Lower lobe of right lung (tissue), 2 donors: ENCODE results near the gene SVBP. TPM values are rescaled to one million over a fixed set of nuclear protein-coding genes. Genes with fewer than 3 reads are reported as not detected.

Experiments used
- ATAC-seq, 2 donors: fragments of 200-7000 bp; cut with Tn5 transposase; one replicate each; pipeline ENCODE4 v1.9.1; 2020 to 2022; ENCODE audit warnings: mild to moderate bottlenecking in 2 of 2, moderate library complexity in 2 of 2
- DNase-seq: peaks from one replicate; pipeline ENCODE4 v3.0.0-alpha.2; 2020
- H3K27ac ChIP-seq: fragments of 200-600 bp; one replicate; pipeline ENCODE4 v1.8.0; 2022
- H3K27me3 ChIP-seq: fragments of 200-600 bp; one replicate; pipeline ENCODE4 v1.8.0; 2022; ENCODE audit warnings: low read depth
- H3K36me3 ChIP-seq: fragments of 200-600 bp; one replicate; pipeline ENCODE4 v1.8.0; 2022; ENCODE audit warnings: mild to moderate bottlenecking
- H3K4me1 ChIP-seq: fragments of 200-600 bp; one replicate; pipeline ENCODE4 v1.8.0; 2022
- H3K4me3 ChIP-seq: fragments of 200-600 bp; one replicate; pipeline ENCODE4 v1.8.0; 2022; ENCODE audit warnings: mild to moderate bottlenecking
- H3K9me3 ChIP-seq: fragments of 200-600 bp; one replicate; pipeline ENCODE4 v1.8.0; 2022
- intact Hi-C: fragments of 100-400 bp; cut with DNase I; formaldehyde crosslinking; loops from one replicate; pipeline ENCODE4 v1.11.0; 2022
- total RNA-seq: library from RNA; stranded (reverse); fragmentation: NEBNext Ultra II Directional; extraction: Animal tissue kit (Norgen Biotek cat#: 25700); gene quantifications from one replicate; pipeline ENCODE4 v1.2.1, GENCODE V29; 2021
- TF ChIP-seq, protein P1 (sequence below): fragments of 200-600 bp; IDR thresholded peaks from one replicate; pipeline ENCODE4 v1.8.0; 2022; ENCODE audit warnings: antibody characterized with exemption, mild to moderate bottlenecking
- donor health status: DM: no; HTN: yes; CAD: no; lungs with severe emphysema.

The SVBP gene
- total RNA-seq, 1 donor from 2014 or later = 20.8 TPM

DNA sequence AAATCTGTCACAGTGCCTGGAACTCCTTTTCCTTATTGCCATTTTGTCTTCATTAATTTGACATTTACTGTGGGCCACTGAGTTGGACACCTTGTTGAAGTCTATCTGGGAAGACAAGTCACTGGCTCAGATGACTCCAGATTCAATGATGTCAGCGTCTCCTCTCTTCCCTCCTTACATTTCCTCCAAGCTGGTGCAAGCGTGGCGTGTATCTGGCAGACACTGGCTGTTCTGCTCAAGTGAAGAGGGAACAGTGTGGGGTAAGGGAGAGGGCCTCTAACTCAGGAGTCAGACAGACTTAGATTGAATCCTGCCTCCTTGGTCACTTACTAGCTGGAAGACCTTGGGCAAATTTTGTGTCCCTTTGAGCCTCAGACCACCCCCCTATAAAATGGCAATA lies 20.5 kb upstream of the SVBP start:
- ATAC-seq = peak in 1 of 2 donors; percentile 50
- H3K27ac ChIP-seq = peak overlapping the region; percentile 57
- no peaks in the 10 kb centered on the region for H3K9me3 ChIP-seq
- no peak overlapping the region for H3K4me3 ChIP-seq
- intact Hi-C loops = no loop called here
- DNase-seq = no peak
- TF ChIP-seq, protein P1, sequence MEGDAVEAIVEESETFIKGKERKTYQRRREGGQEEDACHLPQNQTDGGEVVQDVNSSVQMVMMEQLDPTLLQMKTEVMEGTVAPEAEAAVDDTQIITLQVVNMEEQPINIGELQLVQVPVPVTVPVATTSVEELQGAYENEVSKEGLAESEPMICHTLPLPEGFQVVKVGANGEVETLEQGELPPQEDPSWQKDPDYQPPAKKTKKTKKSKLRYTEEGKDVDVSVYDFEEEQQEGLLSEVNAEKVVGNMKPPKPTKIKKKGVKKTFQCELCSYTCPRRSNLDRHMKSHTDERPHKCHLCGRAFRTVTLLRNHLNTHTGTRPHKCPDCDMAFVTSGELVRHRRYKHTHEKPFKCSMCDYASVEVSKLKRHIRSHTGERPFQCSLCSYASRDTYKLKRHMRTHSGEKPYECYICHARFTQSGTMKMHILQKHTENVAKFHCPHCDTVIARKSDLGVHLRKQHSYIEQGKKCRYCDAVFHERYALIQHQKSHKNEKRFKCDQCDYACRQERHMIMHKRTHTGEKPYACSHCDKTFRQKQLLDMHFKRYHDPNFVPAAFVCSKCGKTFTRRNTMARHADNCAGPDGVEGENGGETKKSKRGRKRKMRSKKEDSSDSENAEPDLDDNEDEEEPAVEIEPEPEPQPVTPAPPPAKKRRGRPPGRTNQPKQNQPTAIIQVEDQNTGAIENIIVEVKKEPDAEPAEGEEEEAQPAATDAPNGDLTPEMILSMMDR = no peak
- no peaks in the 10 kb centered on the region for H3K27me3 ChIP-seq
- H3K4me1 ChIP-seq = no peaks in the 10 kb centered on the region
- peaks cover 5% of the 10 kb centered on the region for H3K36me3 ChIP-seq

GRCh38 chr1:42835422-42835821 lies 18.2 kb upstream of the SVBP start:
- DNase-seq (no peak), ATAC-seq (no peak)
- Histone ChIP-seq H3K27ac (no peak overlapping the region), H3K36me3 (peaks cover 4% of the 10 kb centered on the region), H3K9me3 (no peaks in the 10 kb centered on the region), H3K4me3 (no peak overlapping the region), H3K4me1 (no peaks in the 10 kb centered on the region), H3K27me3 (no peaks in the 10 kb centered on the region)
- TF ChIP-seq, protein P1 = no peak
- intact Hi-C loops = no loop called here

GRCh38 chr1:42834803-42835202 lies 17.6 kb upstream of the SVBP start:
- no peak overlapping the region for H3K4me3 ChIP-seq
- DNase-seq = no peak

GRCh38 chr1:42833981-42834380 lies 16.8 kb upstream of the SVBP start:
- ATAC-seq = peak; percentile 34 to 45
- DNase-seq = no peak
- Histone ChIP-seq H3K27me3 (no peaks in the 10 kb centered on the region), H3K36me3 (peaks cover 4% of the 10 kb centered on the region), H3K4me3 (no peak overlapping the region), H3K9me3 (no peaks in the 10 kb centered on the region), H3K27ac (no peak overlapping the region), H3K4me1 (no peaks in the 10 kb centered on the region)
- intact Hi-C loops = no loop called here
- TF ChIP-seq, protein P1 = no peak

More at GRCh38 chr1:42834803-42835202, 17.6 kb upstream of the SVBP start:
- H3K36me3 ChIP-seq = peaks cover 4% of the 10 kb centered on the region
- no peaks in the 10 kb centered on the region for H3K27me3 ChIP-seq
- no peak overlapping the region for H3K27ac ChIP-seq
- no peaks in the 10 kb centered on the region for H3K4me1 ChIP-seq
- TF ChIP-seq, protein P1 = no peak
- intact Hi-C loops = no loop called here
- H3K9me3 ChIP-seq = no peaks in the 10 kb centered on the region
- ATAC-seq = no peak

DNA sequence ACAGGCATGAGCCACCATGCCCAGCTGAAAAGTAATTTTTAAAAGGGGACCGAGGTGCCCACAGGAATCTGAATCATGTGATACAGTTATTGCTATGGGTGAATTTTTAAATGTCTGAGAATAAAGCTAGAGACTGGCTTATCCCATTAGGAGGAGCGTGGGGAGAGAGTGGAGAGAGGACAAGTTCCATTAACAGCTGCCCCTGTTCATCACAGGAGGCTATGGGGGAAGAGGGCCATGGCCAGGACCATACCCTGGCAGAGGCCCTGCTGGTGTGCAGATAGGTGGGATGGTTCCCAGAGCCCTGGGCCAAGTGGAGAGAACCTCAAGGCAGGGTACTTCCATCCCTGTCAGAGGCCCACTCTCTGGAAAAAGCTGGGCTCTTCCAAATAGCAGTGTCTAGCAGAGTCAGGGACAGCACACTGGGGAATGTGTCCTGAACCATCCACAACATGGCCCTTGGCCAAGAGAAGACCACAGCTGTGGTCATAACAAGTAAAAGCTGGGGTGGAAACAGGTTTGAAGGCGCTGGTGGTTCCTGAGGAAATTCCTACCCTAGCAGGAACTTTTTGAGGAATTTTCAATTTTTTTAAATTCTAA lies 15.5 kb upstream of the SVBP start:
- H3K36me3 ChIP-seq = peaks cover 9% of the 10 kb centered on the region
- no peak for ATAC-seq
- no peak overlapping the region for H3K4me3 ChIP-seq
- no peaks in the 10 kb centered on the region for H3K9me3 ChIP-seq
- TF ChIP-seq, protein P1 = no peak
- H3K27ac ChIP-seq = no peak overlapping the region
- intact Hi-C loops = no loop called here
- DNase-seq = no peak
- H3K27me3 ChIP-seq = no peaks in the 10 kb centered on the region
- no peaks in the 10 kb centered on the region for H3K4me1 ChIP-seq
